ENCODE results near the gene OBP2A. TPM values are rescaled to one million over a fixed set of nuclear protein-coding genes. Genes with fewer than 3 reads are reported as not detected.
"Not testable (repeated sequence)": the region's sequence is repeated elsewhere in the genome, so short reads cannot be mapped to it uniquely, and the experiment has no call there.

Gene OBP2A
- polyA plus RNA-seq, 4 donors, result 0.21 to 0.70 TPM; not detected in 2

GRCh38 chr9:135509458-135509857 lies 36.5 kb upstream of the OBP2A start:
- DNase-seq (ENCODE audit: low read depth in 4 of 4, low spot score in 2 of 4), result no peak

- DNase-seq (ENCODE audit: low read depth in 4 of 4, low spot score in 2 of 4), result no peak
These were observed 33.7 kb upstream of the OBP2A start for GRCh38 chr9:135512241-135512603.

GRCh38 chr9:135512904-135513303 lies 33.0 kb upstream of the OBP2A start:
- DNase-seq (ENCODE audit: low read depth in 4 of 4, low spot score in 2 of 4), result no peak

GRCh38 chr9:135513351-135513846 lies 32.5 kb upstream of the OBP2A start:
- no peak for DNase-seq (ENCODE audit: low read depth in 4 of 4, low spot score in 2 of 4)

GRCh38 chr9:135513906-135514305 lies 32.0 kb upstream of the OBP2A start:
- DNase-seq (ENCODE audit: low read depth in 4 of 4, low spot score in 2 of 4), result not testable (repeated sequence)

- no peak for DNase-seq (ENCODE audit: low read depth in 4 of 4, low spot score in 2 of 4)
These were observed 31.4 kb upstream of the OBP2A start for GRCh38 chr9:135514342-135515082.

- no peak for DNase-seq (ENCODE audit: low read depth in 4 of 4, low spot score in 2 of 4)
These were observed 30.6 kb upstream of the OBP2A start for GRCh38 chr9:135515083-135515951.

- no peak for DNase-seq (ENCODE audit: low read depth in 4 of 4, low spot score in 2 of 4)
These were observed 29.6 kb upstream of the OBP2A start for GRCh38 chr9:135516132-135516860.

GRCh38 chr9:135517407-135517822 lies 28.5 kb upstream of the OBP2A start:
- DNase-seq (ENCODE audit: low read depth in 4 of 4, low spot score in 2 of 4), result no peak

- no peak for DNase-seq (ENCODE audit: low read depth in 4 of 4, low spot score in 2 of 4)
These were observed 26.6 kb upstream of the OBP2A start for GRCh38 chr9:135519179-135519971.

- DNase-seq (ENCODE audit: low read depth in 4 of 4, low spot score in 2 of 4), result no peak
These were observed 24.9 kb upstream of the OBP2A start, which contains the start of gene LCN1 for GRCh38 chr9:135520916-135521607. Gene LCN1, plus strand, starts transcription at chr9:135521440. Its CDS starts 58 bp downstream, at chr9:135521498.

GRCh38 chr9:135521608-135522095 lies 24.3 kb upstream of the OBP2A start:
- no peak for DNase-seq (ENCODE audit: low read depth in 4 of 4, low spot score in 2 of 4)

- no peak for DNase-seq (ENCODE audit: low read depth in 4 of 4, low spot score in 2 of 4)
These were observed 23.6 kb upstream of the OBP2A start for GRCh38 chr9:135522137-135522877.

GRCh38 chr9:135522931-135523330 lies 23.0 kb upstream of the OBP2A start:
- no peak for DNase-seq (ENCODE audit: low read depth in 4 of 4, low spot score in 2 of 4)

GRCh38 chr9:135523521-135524129 lies 22.3 kb upstream of the OBP2A start:
- DNase-seq (ENCODE audit: low read depth in 4 of 4, low spot score in 2 of 4), result no peak

- DNase-seq (ENCODE audit: low read depth in 4 of 4, low spot score in 2 of 4), result no peak
These were observed 21.6 kb upstream of the OBP2A start for GRCh38 chr9:135524130-135524861.

GRCh38 chr9:135525241-135526088 lies 20.5 kb upstream of the OBP2A start:
- no peak for DNase-seq (ENCODE audit: low read depth in 4 of 4, low spot score in 2 of 4)

All from left renal cortex interstitium (tissue), 4 donors.